NCI-H226 (cell line): Measurements from ENCODE around the gene ZNF717.
"Not testable (repeated sequence)": the region's sequence is repeated elsewhere in the genome, so short reads cannot be mapped to it uniquely, and the experiment has no call there.

Experiments
- DNase-seq: peaks from one replicate; pipeline ENCODE4 v3.0.0-alpha.2; 2015

ZNF717 gene

DNA sequence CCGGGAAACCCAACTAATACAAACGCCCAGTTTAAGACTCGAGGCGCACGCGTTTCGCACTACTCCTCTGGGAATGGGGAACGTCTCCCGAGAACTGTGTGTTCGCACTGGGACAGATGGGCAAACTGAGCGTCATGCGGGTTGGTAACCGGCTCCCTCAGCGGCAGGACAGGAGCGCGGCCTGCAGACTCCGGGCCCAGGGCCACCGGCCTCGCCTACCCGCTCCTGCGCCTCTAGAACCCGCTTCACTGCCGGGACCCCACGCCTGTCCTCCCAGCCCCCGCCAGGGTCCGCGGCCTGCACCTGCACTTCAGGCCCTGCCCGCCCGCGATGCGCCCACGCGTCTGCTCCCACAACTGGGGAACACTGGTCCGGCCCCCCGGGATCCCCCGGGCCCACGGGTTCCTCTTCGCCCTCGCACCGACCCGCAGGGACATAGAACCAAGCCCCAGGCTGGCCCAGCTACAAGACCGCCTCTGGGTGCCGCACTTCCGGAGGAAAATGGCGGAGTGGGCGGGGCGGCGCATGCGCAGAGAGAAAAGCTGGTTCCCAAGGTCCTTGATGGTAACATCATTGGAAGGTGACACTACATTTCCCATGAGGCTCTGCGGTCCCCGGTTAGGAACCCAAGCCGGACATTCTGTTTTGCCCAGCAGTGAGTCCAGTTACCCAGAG lies at the start of gene ZNF717:
Gene ZNF717 (minus strand): TSS at position 469 of the 675 bp plus-strand sequence. CDS start 2,187 bp downstream, outside the sequence.
- not testable (repeated sequence) for DNase-seq

GRCh38 chr3:75831076-75831475 lies 45.7 kb upstream of the ZNF717 start:
- not testable (repeated sequence) for DNase-seq

DNA sequence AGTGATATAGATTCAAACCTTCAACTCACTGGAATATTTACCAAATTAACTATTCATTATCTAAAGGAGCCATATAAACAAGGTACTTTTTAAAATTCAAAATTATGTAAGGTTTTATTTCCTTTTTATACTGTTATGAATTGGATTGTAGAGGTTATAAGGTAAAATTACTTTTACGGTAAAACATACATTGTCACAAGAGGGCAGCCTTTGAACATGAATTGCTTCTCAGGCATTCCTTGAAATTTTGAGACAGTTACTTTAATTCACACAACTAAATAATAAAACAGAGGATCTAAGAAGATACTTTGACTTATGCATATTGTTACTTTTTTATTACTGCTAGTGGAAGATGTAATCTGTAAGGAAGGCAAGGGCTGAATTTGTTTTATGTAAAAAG lies 32.7 kb upstream of the ZNF717 start:
- DNase-seq: not testable (repeated sequence)

- DNase-seq: not testable (repeated sequence)
These were observed 31.2 kb upstream of the ZNF717 start for GRCh38 chr3:75816287-75817180.

- no peak for DNase-seq
These were observed 29.4 kb upstream of the ZNF717 start for GRCh38 chr3:75814797-75815196.

- no peak for DNase-seq
These were observed 2.8 kb downstream of the ZNF717 start for GRCh38 chr3:75782506-75782905.

DNA sequence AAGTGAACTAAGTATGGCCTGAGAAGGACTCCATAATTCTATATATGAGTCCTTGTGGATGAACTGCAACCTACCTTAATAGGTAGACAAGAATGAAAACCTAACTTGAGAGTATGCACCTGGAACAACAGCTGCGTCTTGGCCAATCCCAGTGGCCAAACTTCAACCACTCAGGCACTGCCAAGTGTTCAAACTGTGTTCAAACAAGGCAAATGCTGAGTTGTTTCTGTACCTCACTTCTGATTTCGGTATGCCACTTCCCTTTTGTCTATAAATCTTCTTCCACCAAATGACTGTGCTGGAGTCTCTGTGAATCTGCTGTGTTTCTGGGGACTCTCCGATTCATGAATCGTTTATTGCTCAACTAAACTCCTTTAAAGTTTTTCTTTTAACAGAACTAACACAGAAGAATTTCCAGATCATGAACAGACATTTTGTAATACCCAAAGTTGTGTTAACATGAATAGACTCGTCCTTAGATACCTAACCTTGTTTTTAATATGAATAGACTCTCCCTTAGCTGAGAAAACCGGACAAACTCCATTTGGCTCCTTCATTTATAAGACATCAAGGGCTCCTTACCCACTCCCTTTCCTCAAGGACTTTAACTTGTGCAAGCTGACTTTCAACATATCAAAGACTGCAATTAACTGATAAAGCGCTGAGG lies 4.1 kb downstream of the ZNF717 start:
- no peak for DNase-seq

DNA sequence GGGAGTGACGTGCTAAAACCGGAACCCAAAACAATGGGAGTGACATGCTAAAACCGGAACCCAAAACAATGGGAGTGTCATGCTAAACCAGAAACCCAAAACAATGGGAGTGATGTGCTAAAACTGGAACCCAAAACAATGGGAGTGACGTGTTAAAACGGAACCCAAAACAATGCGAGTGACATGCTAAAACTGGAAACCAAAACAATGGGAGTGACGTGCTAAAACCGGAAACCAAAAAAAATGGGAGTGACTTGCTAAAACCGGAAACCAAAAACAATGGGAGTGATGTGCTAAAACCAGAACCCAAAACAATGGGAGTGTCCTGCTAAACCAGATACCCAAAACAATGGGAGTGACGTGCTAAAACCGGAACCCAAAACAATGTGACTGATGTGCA lies 7.6 kb downstream of the ZNF717 start:
- DNase-seq: not testable (repeated sequence)

DNA sequence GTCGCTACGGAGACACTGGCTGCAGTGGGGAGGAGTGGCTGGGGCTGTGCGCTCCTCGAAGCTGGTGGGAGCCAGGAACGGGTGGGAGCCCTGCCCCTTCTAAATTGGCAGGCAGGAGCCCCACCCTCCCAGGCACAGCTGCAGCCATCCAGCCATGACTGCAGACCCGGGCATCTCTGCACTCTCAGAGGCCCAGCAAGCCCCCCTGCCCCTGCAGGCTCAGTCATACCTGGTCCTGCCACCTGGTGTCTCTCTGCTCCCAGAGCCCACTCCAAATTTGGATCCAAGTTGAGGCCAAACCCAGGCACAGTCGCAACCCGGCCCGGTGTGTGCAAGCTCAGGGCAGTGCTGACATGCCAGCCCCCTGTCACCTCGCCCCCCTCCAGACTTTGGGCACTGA lies 13.7 kb downstream of the ZNF717 start:
- not testable (repeated sequence) for DNase-seq

DNA sequence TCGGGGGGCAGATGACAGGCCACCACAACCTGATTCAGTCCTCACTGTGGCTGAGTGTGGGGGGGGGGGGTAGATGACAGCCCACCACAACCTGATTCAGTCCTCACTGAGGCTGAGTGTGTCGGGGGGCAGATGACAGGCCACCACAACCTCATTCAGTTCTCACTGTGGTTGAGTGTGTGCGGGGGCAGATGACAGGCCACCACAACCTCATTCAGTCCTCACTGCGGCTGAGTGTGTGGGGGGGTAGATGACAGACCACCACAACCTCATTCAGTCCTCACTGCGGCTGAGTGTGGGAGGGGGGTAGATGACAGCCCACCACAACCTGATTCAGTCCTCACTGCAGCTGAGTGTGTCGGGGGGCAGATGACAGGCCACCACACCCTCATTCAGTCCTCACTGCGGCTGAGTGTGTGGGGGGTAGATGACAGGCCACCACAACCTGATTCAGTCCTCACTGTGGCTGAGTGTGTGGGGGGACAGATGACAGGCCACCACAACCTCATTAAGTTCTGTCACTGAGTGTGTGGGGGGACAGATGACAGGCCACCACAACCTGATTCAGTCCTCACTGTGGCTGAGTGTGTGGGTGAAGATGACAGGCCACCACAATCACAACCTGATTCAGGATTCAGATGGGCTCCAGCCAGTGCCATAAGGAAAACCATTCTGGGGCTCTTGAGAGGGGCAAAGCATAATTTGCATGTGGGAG lies 16.9 kb downstream of the ZNF717 start:
- DNase-seq: no peak

DNA sequence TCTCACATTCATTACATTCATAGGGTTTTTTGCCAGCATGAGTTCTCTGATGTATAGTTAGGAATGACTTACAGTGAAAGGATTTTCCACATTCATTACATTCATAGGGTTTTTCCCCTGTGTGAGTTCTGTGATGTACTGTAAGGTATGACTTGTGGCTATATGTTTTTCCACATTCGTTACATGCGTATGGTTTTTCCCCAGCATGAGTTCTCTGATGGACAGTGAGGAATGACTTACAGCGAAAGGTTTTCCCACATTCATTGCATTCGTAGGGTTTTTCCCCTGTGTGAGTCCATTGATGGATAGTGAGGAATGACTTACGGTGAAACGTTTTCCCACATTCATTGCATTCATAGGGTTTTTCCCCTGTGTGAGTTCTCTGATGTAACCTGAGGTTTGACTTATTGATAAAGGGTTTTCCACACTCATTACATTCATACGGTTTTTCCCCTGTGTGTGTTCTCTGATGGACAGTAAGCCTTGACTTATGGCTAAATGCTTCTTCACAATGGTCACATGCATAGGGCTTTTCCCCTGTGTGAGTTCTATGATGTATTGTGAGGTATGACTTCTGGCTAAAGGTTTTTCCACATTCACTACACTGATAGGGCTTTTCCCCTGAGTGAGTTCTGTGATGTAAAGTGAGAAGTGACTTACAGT lies 47.4 kb downstream of the ZNF717 start:
- DNase-seq: no peak

DNA sequence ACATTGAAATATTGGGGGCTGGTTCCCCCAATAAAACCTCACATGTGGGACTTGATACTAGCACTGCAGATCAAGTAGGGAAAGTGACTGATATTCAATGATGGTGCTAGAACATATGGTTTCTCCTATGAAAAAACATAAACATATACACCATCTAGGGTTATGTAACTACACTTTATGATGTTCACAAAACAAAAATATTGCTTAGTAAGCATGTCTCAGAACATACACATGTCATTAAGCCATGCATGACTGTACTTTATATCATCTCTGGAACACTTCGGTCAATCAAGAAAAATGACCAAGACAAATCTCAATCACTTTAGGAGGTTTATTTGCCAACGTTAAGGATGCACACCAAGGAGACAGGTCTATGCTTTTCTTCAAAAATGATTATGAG lies 57.4 kb downstream of the ZNF717 start:
- DNase-seq: no peak

GRCh38 chr3:75692061-75692460 lies 93.3 kb downstream of the ZNF717 start:
- DNase-seq: no peak

DNA sequence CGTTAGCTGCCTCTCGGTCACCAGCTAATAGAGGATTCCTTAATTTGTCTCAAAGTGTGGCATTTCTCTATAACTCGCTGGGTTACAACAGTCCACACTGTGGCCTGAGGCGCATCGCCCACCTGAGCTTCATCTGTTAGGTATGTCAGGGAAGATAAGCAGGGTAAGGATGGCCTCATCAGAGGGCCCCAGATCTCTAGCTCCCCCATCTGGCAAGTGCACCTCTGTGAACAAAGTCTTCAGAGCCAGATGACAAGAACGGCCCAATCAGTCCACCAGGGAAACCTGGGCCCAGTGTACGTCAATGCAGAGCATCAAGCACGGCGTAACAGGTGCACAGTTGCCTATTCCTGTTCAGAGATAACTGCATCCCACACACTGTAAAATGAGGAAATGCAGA lies 98.0 kb downstream of the ZNF717 start:
- no peak for DNase-seq
